K562 (cell line): ENCODE results near the gene FAM217B. TPM values are rescaled to one million over a fixed set of nuclear protein-coding genes. Genes with fewer than 3 reads are reported as not detected.

ENCODE experiments used
- ATAC-seq: fragments of 200-7000 bp; cut with Tn5 transposase; 3 replicates; pipeline ENCODE4 v1.9.1; 2020; ENCODE audit warnings: moderate library complexity
- BruUV-seq: library from RNA; stranded (reverse); fragments of 400-500 nt; replicated peaks from 2 replicates; lab custom pipeline; 2021; lab: Mats Ljungman, UMichigan
- CTCF ChIA-PET: fragments of 300-600 bp; formaldehyde crosslinking; extraction: SDS; loops from one replicate; lab custom pipeline; 2021; ENCODE audit warnings: low intra/inter-chr PET ratio; lab: Yijun Ruan, JAX
- POLR2A ChIA-PET: fragments of 300-600, 350-650 bp; sonication (Branson Sonifier 250); formaldehyde crosslinking; extraction: SDS; loops from one replicate; lab custom pipeline; 2021; ENCODE audit warnings: antibody characterized with exemption, inconsistent platforms; lab: Yijun Ruan, JAX
- DNase-seq, 4 experiments: peaks; one replicate each; pipeline versions ENCODE4 v3.0.0 to v3.0.0-alpha.2; 2011 to 2018; ENCODE audit warnings: low spot score in 3 of 4, mixed read lengths in 3 of 4; ENCODE audit errors: extremely low read depth in 1 of 4
- FAIRE-seq: peaks from 2 replicates; lab custom pipeline; 2011; peaks lifted over from hg19 to GRCh38; lab: Jason Lieb, UNC
- H2AFZ ChIP-seq: 2 replicates; pipeline ENCODE4 v1.6.0; 2011; ENCODE audit warnings: low read depth, low read length, control low read depth, inconsistent platforms
- H3K27ac ChIP-seq: fragments of 200-600 bp; 3 replicates; pipeline ENCODE4 v1.8.0; 2011; ENCODE audit warnings: low read depth, mild to moderate bottlenecking, control low read depth, inconsistent platforms, low read length, moderate library complexity, mixed read lengths; ENCODE audit errors: extremely low read depth
- H3K27me3 ChIP-seq, 2 experiments: fragments of 300-600 bp in 1 of 2; 2 replicates in 1 of 2; 3 replicates in 1 of 2; pipeline versions ENCODE4 v1.6.0 to v1.8.0; 2011; ENCODE audit warnings: inconsistent platforms in 2 of 2, low read length in 2 of 2, mild to moderate bottlenecking in 1 of 2, mixed read lengths in 1 of 2, moderate library complexity in 1 of 2; ENCODE audit not compliant: control insufficient read depth in 2 of 2, insufficient read depth in 2 of 2
- H3K36me3 ChIP-seq: fragments of 300-600 bp; 3 replicates; pipeline ENCODE4 v1.8.0; 2011; ENCODE audit warnings: mild to moderate bottlenecking, low read length, inconsistent platforms; ENCODE audit not compliant: control insufficient read depth, insufficient read depth
- H3K4me1 ChIP-seq, 2 experiments: fragments of 200-600 bp in 1 of 2; replicated peaks in 1 of 2; 2 replicates in 1 of 2; 3 replicates in 1 of 2; pipeline versions ENCODE4 v1.5.1 to v1.8.0; 2011; ENCODE audit warnings: inconsistent platforms in 2 of 2, low read length in 2 of 2, mild to moderate bottlenecking in 1 of 2, mixed read lengths in 1 of 2, moderate library complexity in 1 of 2; ENCODE audit not compliant: control insufficient read depth in 2 of 2, insufficient read depth in 2 of 2
- H3K4me2 ChIP-seq: 2 replicates; pipeline ENCODE4 v1.6.1; 2011; ENCODE audit warnings: low read length, control low read depth, inconsistent platforms, mixed read lengths; ENCODE audit not compliant: insufficient read depth
- H3K4me3 ChIP-seq: fragments of 200-600 bp; sonication (generic), shearing (Covaris generic); 2 replicates; pipeline ENCODE4 v1.5.1; 2016; ENCODE audit warnings: control low read depth, inconsistent platforms
- H3K79me2 ChIP-seq: fragments of 200-600 bp; 3 replicates; pipeline ENCODE4 v1.8.0; 2011; ENCODE audit warnings: low read length, inconsistent platforms; ENCODE audit not compliant: control insufficient read depth, insufficient read depth
- H3K9ac ChIP-seq, 2 experiments: 2 replicates each; pipeline versions ENCODE4 v1.6.0 to v1.6.1; 2011; ENCODE audit warnings: low read depth in 2 of 2, low read length in 2 of 2, control low read depth in 1 of 2, inconsistent platforms in 1 of 2, mild to moderate bottlenecking in 1 of 2, mixed read lengths in 1 of 2; ENCODE audit not compliant: insufficient read depth in 1 of 2
- H3K9me1 ChIP-seq: one replicate; pipeline ENCODE4 v1.6.0; 2011; ENCODE audit warnings: inconsistent platforms, mild to moderate bottlenecking, low read length, moderate library complexity; ENCODE audit not compliant: control insufficient read depth, insufficient read depth
- H3K9me3 ChIP-seq: replicated peaks from 2 replicates; pipeline ENCODE4 v1.5.1; 2011; ENCODE audit warnings: low read depth, low read length, inconsistent platforms; ENCODE audit not compliant: control insufficient read depth, insufficient read depth
- H4K20me1 ChIP-seq: replicated peaks from 2 replicates; pipeline ENCODE4 v1.6.1; 2011; ENCODE audit warnings: low read length, inconsistent platforms, mixed read lengths; ENCODE audit not compliant: control insufficient read depth, insufficient read depth
- RFX5 ChIP-seq: IDR thresholded peaks from 2 replicates; pipeline ENCODE4 v1.6.1; 2011; ENCODE audit warnings: low read depth, mild to moderate bottlenecking, improper control_type of control experiment, low read length
- ZNF146 ChIP-seq: IDR thresholded peaks from one replicate; pipeline ENCODE4 v1.6.1; 2018; ENCODE audit warnings: missing compliant biosample characterization; ENCODE audit not compliant: unreplicated experiment
- WGBS: fragments of 100-300 bp; shearing (Covaris generic); methylation state at CpG from one replicate; pipeline ENCODE4 v1.1.6; 2016; ENCODE audit warnings: low coverage, mixed read lengths; ENCODE audit not compliant: insufficient coverage; ENCODE audit errors: missing lambda C conversion rate; 5-methylcytosine and 5-hydroxymethylcytosine counted together
- in situ Hi-C: fragments of 300-500 bp; cut with MboI; formaldehyde crosslinking; loops from 4 replicates; pipeline ENCODE4 v1.15.0; 2018; ENCODE audit warnings: inconsistent platforms, mixed read lengths
- intact Hi-C: fragments of 100-400 bp; cut with micrococcal nuclease; formaldehyde crosslinking; loops from 2 replicates; pipeline ENCODE4 v1.14.2; 2022
- polyA plus RNA-seq, 8 experiments: library from polyadenylated mRNA; depleted of rRNA in 4 of 8; stranded (reverse) in 5 of 8; unstranded in 3 of 8; fragments of >200 nt; fragmentation: Nextera tagmentation in 2 of 8; fragmentation: Illumina TruSeq in 1 of 8; extraction: Ambion mirVana in 2 of 8; extraction: Trizol in 1 of 8; gene quantifications; 2 replicates each; pipeline versions ENCODE4 v1.2.1 to v1.2.3, GENCODE V29; 2011 to 2014; ENCODE audit warnings: inconsistent platforms in 1 of 8, missing spikeins in 1 of 8
- total RNA-seq, 7 experiments: library from RNA; depleted of rRNA in 6 of 7; stranded (reverse); fragments of >200 nt in 6 of 7; fragmentation: Illumina TruSeq in 2 of 7; extraction: Trizol in 2 of 7; gene quantifications; 2 replicates each; pipeline versions ENCODE4 v1.2.1 to v1.2.3, GENCODE V29; 2011 to 2021; ENCODE audit warnings: low replicate concordance in 1 of 7
- TF ChIP-seq, protein P1 (sequence below): sonication (generic); formaldehyde crosslinking; IDR thresholded peaks from 2 replicates; pipeline ENCODE4 v1.4.0; 2020; ENCODE audit warnings: mild to moderate bottlenecking, missing genetic modification reagents
- TF ChIP-seq, protein P2 (sequence below): fragments of 250-450 bp; sonication (Bioruptor Pico); IDR thresholded peaks from 2 replicates; pipeline ENCODE4 v1.8.0; 2021; ENCODE audit warnings: mild to moderate bottlenecking, moderate library complexity

The FAM217B gene
- total and polyA plus RNA-seq, 9 of the 15 experiments (the other 6 are each of a cell fraction or from before 2014, with no cell fraction given) = 4.8 to 11.4 (median 6.9) TPM

DNA sequence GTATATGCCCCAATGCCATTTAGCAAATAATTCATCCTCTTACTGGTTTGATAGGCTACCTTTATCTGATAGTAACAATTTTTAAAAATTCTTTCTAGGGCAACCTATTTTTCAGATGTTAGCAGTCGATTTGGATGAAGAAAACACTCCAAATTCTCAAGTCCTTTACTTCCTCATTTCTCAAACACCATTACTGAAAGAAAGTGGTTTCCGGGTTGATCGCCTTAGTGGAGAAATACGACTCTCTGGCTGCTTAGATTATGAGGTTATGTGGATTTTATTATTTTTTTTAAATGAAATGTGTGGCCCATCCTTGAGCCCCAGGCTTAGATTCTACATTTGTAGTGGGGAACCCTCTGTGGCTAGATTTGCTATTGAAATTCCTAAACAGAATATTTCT is 44.4 kb downstream of the FAM217B start:
- no peak overlapping the region for H3K4me3 ChIP-seq
- no peaks in the 10 kb centered on the region for H3K9me3 ChIP-seq
- no peaks in the 10 kb centered on the region for H3K9me1 ChIP-seq
- DNase-seq = no peak
- in situ Hi-C loops (no loop called here), intact Hi-C loops (no loop called here)
- peaks cover 0 to 7% of the 10 kb centered on the region in 2 experiments; a peak in 2 of 5 replicates for H3K4me1 ChIP-seq
- H3K27ac ChIP-seq = no peak overlapping the region
- CTCF ChIA-PET = no interaction called here
- peaks cover 1 to 5% of the 10 kb centered on the region in 2 experiments; a peak in 2 of 5 replicates for H3K27me3 ChIP-seq
- no peaks in the 10 kb centered on the region for H3K36me3 ChIP-seq
- WGBS = 6% methylated on average over 4 of the region's 4 CpGs
- H3K4me2 ChIP-seq = no peak overlapping the region
- BruUV-seq = no TSS peak
- no peak overlapping the region for H2AFZ ChIP-seq
- no peaks in the 10 kb centered on the region for H4K20me1 ChIP-seq
- no peak for ATAC-seq
- no peak overlapping the region for H3K9ac ChIP-seq
- no peak for FAIRE-seq
- TF ChIP-seq RFX5 (no peak), ZNF146 (CRISPR knock-in tag) (no peak)
- TF ChIP-seq, protein P1, sequence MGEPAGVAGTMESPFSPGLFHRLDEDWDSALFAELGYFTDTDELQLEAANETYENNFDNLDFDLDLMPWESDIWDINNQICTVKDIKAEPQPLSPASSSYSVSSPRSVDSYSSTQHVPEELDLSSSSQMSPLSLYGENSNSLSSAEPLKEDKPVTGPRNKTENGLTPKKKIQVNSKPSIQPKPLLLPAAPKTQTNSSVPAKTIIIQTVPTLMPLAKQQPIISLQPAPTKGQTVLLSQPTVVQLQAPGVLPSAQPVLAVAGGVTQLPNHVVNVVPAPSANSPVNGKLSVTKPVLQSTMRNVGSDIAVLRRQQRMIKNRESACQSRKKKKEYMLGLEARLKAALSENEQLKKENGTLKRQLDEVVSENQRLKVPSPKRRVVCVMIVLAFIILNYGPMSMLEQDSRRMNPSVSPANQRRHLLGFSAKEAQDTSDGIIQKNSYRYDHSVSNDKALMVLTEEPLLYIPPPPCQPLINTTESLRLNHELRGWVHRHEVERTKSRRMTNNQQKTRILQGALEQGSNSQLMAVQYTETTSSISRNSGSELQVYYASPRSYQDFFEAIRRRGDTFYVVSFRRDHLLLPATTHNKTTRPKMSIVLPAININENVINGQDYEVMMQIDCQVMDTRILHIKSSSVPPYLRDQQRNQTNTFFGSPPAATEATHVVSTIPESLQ = no peak
- TF ChIP-seq, protein P2, sequence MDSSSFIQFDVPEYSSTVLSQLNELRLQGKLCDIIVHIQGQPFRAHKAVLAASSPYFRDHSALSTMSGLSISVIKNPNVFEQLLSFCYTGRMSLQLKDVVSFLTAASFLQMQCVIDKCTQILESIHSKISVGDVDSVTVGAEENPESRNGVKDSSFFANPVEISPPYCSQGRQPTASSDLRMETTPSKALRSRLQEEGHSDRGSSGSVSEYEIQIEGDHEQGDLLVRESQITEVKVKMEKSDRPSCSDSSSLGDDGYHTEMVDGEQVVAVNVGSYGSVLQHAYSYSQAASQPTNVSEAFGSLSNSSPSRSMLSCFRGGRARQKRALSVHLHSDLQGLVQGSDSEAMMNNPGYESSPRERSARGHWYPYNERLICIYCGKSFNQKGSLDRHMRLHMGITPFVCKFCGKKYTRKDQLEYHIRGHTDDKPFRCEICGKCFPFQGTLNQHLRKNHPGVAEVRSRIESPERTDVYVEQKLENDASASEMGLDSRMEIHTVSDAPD (CRISPR knock-in tag) = no peak
- POLR2A ChIA-PET = no interaction called here
- no peaks in the 10 kb centered on the region for H3K79me2 ChIP-seq
